SK-N-SH (cell line): ENCODE data around the gene ATP5F1D. TPM values are rescaled to one million over a fixed set of nuclear protein-coding genes. Genes with fewer than 3 reads are reported as not detected.

Experiments used
- CTCF ChIA-PET: fragments of 300-600, 350-600 bp; formaldehyde crosslinking; extraction: SDS; loops from one replicate; lab custom pipeline; 2021; lab: Yijun Ruan, JAX
- POLR2A ChIA-PET: fragments of 350-600 bp; sonication (Branson Sonifier 250); formaldehyde crosslinking; extraction: SDS; loops from one replicate; lab custom pipeline; 2020; ENCODE audit warnings: antibody characterized with exemption, inconsistent platforms; lab: Yijun Ruan, JAX
- DNase-seq: peaks from one replicate; pipeline ENCODE4 v3.0.0; 2012
- H2AFZ ChIP-seq: fragments of 200-600 bp; sonication (generic); 2 replicates; pipeline ENCODE4 v1.8.1; 2016; ENCODE audit warnings: antibody characterized with exemption, mild to moderate bottlenecking, low read depth
- H3F3A ChIP-seq: fragments of 200-600 bp; sonication (generic); replicated peaks from 2 replicates; pipeline ENCODE3; 2016; ENCODE audit warnings: antibody characterized with exemption, mild to moderate bottlenecking; ENCODE audit not compliant: insufficient read depth
- H3K27ac ChIP-seq, 2 experiments: fragments of 200-500 bp in 1 of 2; fragments of 200-600 bp in 1 of 2; sonication (Bioruptor generic) in 1 of 2; sonication (generic), shearing (Covaris generic) in 1 of 2; 2 replicates each; pipeline versions ENCODE4 v1.5.1 to v1.6.1; 2014 to 2016; ENCODE audit warnings: low read depth in 2 of 2, inconsistent platforms in 1 of 2, low read length in 1 of 2, mild to moderate bottlenecking in 1 of 2, mixed read lengths in 1 of 2
- H3K27me3 ChIP-seq: fragments of 200-600 bp; sonication (generic), shearing (Covaris generic); 2 replicates; pipeline ENCODE4 v1.6.1; 2016; ENCODE audit warnings: mixed run types; ENCODE audit not compliant: insufficient read depth
- H3K36me3 ChIP-seq, 2 experiments: fragments of 200-500 bp in 1 of 2; fragments of 200-600 bp in 1 of 2; sonication (Bioruptor generic) in 1 of 2; sonication (generic) in 1 of 2; replicated peaks in 1 of 2; 2 replicates each; pipeline versions ENCODE3 to v1.5.1; 2014 to 2016; ENCODE audit warnings: low read length in 1 of 2, mild to moderate bottlenecking in 1 of 2; ENCODE audit not compliant: insufficient read depth in 2 of 2, control insufficient read depth in 1 of 2
- H3K4me1 ChIP-seq, 2 experiments: fragments of 200-500 bp in 1 of 2; fragments of 200-600 bp in 1 of 2; sonication (Bioruptor generic) in 1 of 2; sonication (generic), shearing (Covaris generic) in 1 of 2; 2 replicates each; pipeline versions ENCODE4 v1.5.1 to v1.6.1; 2014 to 2016; ENCODE audit warnings: low read depth in 1 of 2, low read length in 1 of 2, mixed run types in 1 of 2; ENCODE audit not compliant: insufficient read depth in 2 of 2, control insufficient read depth in 1 of 2
- H3K4me2 ChIP-seq: fragments of 200-600 bp; sonication (generic), shearing (Covaris generic); 2 replicates; pipeline ENCODE4 v1.6.1; 2017; ENCODE audit warnings: mixed run types
- H3K4me3 ChIP-seq, 2 experiments: fragments of 200-500 bp in 1 of 2; fragments of 200-600 bp in 1 of 2; sonication (Bioruptor generic) in 1 of 2; sonication (generic), shearing (Covaris generic) in 1 of 2; 2 replicates each; pipeline versions ENCODE4 v1.5.1 to v1.8.1; 2014 to 2016; ENCODE audit warnings: low read depth in 2 of 2, inconsistent platforms in 1 of 2, low read length in 1 of 2, mild to moderate bottlenecking in 1 of 2, mixed read lengths in 1 of 2, moderate library complexity in 1 of 2
- H3K79me2 ChIP-seq: fragments of 200-600 bp; sonication (generic); 2 replicates; pipeline ENCODE4 v1.8.1; 2017; ENCODE audit warnings: mild to moderate bottlenecking; ENCODE audit not compliant: insufficient read depth
- H3K9ac ChIP-seq: fragments of 200-600 bp; sonication (generic); 2 replicates; pipeline ENCODE4 v1.6.1; 2017; ENCODE audit warnings: mixed run types
- H3K9me2 ChIP-seq: fragments of 200-600 bp; sonication (generic); 2 replicates; pipeline ENCODE4 v1.6.1; 2017; ENCODE audit warnings: mixed run types
- H3K9me3 ChIP-seq: fragments of 200-600 bp; sonication (generic); 2 replicates; pipeline ENCODE4 v1.6.1; 2017; ENCODE audit warnings: mixed run types, mild to moderate bottlenecking, moderate library complexity
- H4K20me1 ChIP-seq: fragments of 200-600 bp; sonication (generic); 2 replicates; pipeline ENCODE4 v1.6.1; 2017; ENCODE audit warnings: mild to moderate bottlenecking, mixed run types; ENCODE audit not compliant: insufficient read depth
- ELF1 ChIP-seq: IDR thresholded peaks from 2 replicates; pipeline ENCODE4 v1.4.0; 2012
- EZH2phosphoT487 ChIP-seq: fragments of 200-600 bp; sonication (generic); IDR thresholded peaks from 2 replicates; pipeline ENCODE4 v1.6.1; 2017; ENCODE audit warnings: low read depth, mixed run types, mild to moderate bottlenecking, antibody characterized with exemption, moderate library complexity, borderline replicate concordance
- FOSL2 ChIP-seq: IDR thresholded peaks from 2 replicates; pipeline ENCODE4 v1.4.0; 2012; ENCODE audit warnings: low read depth, mild to moderate bottlenecking, moderate library complexity, borderline replicate concordance
- FOXJ3 ChIP-seq: sonication (generic); formaldehyde crosslinking; IDR thresholded peaks from 2 replicates; pipeline ENCODE4 v1.5.1; 2020; ENCODE audit warnings: mild to moderate bottlenecking, missing genetic modification reagents
- FOXM1 ChIP-seq: IDR thresholded peaks from 2 replicates; pipeline ENCODE4 v1.4.0; 2012; ENCODE audit warnings: low read depth, mild to moderate bottlenecking
- GABPA ChIP-seq: IDR thresholded peaks from 2 replicates; pipeline ENCODE4 v1.4.0; 2012; ENCODE audit warnings: low read depth, mild to moderate bottlenecking
- JUND ChIP-seq: IDR thresholded peaks from 2 replicates; pipeline ENCODE4 v1.4.0; 2012
- MXI1 ChIP-seq: IDR thresholded peaks from 2 replicates; pipeline ENCODE4 v1.6.1; 2012; ENCODE audit warnings: mild to moderate bottlenecking, low read depth, low read length, improper control_type of control experiment
- NFIC ChIP-seq: IDR thresholded peaks from 2 replicates; pipeline ENCODE4 v1.4.0; 2012; ENCODE audit warnings: borderline replicate concordance
- PBX3 ChIP-seq: IDR thresholded peaks from 2 replicates; pipeline ENCODE4; 2012
- RAD21 ChIP-seq: IDR thresholded peaks from 2 replicates; pipeline ENCODE4 v1.6.1; 2012; ENCODE audit warnings: mild to moderate bottlenecking, low read length
- RFX5 ChIP-seq: IDR thresholded peaks from 2 replicates; pipeline ENCODE4 v1.6.1; 2012; ENCODE audit warnings: mild to moderate bottlenecking, improper control_type of control experiment, low read length
- RXRA ChIP-seq: IDR thresholded peaks from 2 replicates; pipeline ENCODE4 v1.4.0; 2012; ENCODE audit warnings: low read depth, mild to moderate bottlenecking, borderline replicate concordance
- SIN3A ChIP-seq: IDR thresholded peaks from 2 replicates; pipeline ENCODE4 v1.6.1; 2012; ENCODE audit warnings: low read depth, mild to moderate bottlenecking, low read length, moderate library complexity, borderline replicate concordance
- SMC3 ChIP-seq: IDR thresholded peaks from 2 replicates; pipeline ENCODE4 v1.6.1; 2012; ENCODE audit warnings: low read depth, low read length, improper control_type of control experiment
- TAF1 ChIP-seq: IDR thresholded peaks from 2 replicates; pipeline ENCODE4 v1.6.1; 2012; ENCODE audit warnings: low read depth, mild to moderate bottlenecking, low read length, moderate library complexity, borderline replicate concordance
- TEAD4 ChIP-seq: IDR thresholded peaks from 2 replicates; pipeline ENCODE4 v1.4.0; 2012; ENCODE audit warnings: mild to moderate bottlenecking, borderline replicate concordance; ENCODE audit not compliant: insufficient read depth
- USF2 ChIP-seq: fragments of 150-350 bp; IDR thresholded peaks from 2 replicates; pipeline ENCODE4 v1.6.1; 2017; ENCODE audit warnings: antibody characterized with exemption, low read length, low read depth, borderline replicate concordance
- ZBTB33 ChIP-seq: IDR thresholded peaks from 2 replicates; pipeline ENCODE4 v1.4.0; 2012; ENCODE audit warnings: low read depth, borderline replicate concordance
- WGBS: methylation state at CpG from one replicate; pipeline ENCODE4 v1.1.6; 2017; ENCODE audit warnings: low lambda C conversion rate; 5-methylcytosine and 5-hydroxymethylcytosine counted together
- polyA plus RNA-seq, 3 experiments: library from polyadenylated mRNA; depleted of rRNA; stranded (reverse); fragments of >200 nt; gene quantifications; 2 replicates each; pipeline ENCODE4 v1.2.3, GENCODE V29; 2012

Gene ATP5F1D
- polyA plus RNA-seq, 1 of the 3 experiments (the other 2 are of a cell fraction) = 226 TPM

- TF ChIP-seq PBX3 = peak; percentile 47
- no peak for TF ChIP-seq SMC3
- no peak for TF ChIP-seq RFX5
- peak; percentile 49 for TF ChIP-seq ELF1
- no peak for TF ChIP-seq TAF1
- no peak for TF ChIP-seq FOXJ3 (CRISPR knock-in tag)
- TF ChIP-seq FOXM1 = no peak
- TF ChIP-seq RAD21 = no peak
- peak; percentile 68 for TF ChIP-seq NFIC
- no peak for TF ChIP-seq MXI1
- no peak for TF ChIP-seq USF2
- no peak for TF ChIP-seq TEAD4
- peak; percentile 37; the same call in 1 of the 2 replicates for TF ChIP-seq GABPA
These were observed 11.4 kb downstream of the ATP5F1D start (continued) for GRCh38 chr19:1252821-1253513.

GRCh38 chr19:1253514-1254080, 12.0 kb downstream of the ATP5F1D start:
- Histone ChIP-seq H2AFZ (no peak overlapping the region), H3K9me3 (no peaks in the 10 kb centered on the region), H3K79me2 (peaks cover 83% of the 10 kb centered on the region), H3K4me3 (peak overlapping the region; percentile 79 to 86), H4K20me1 (peaks cover 65% of the 10 kb centered on the region), H3K27ac (peak overlapping the region; percentile 95 to 99), H3K9ac (peak overlapping the region; percentile 98), H3K4me1 (peaks cover 20 to 38% of the 10 kb centered on the region in 2 experiments), H3K9me2 (no peaks in the 10 kb centered on the region), H3F3A (peaks cover 58% of the 10 kb centered on the region), H3K27me3 (no peaks in the 10 kb centered on the region), H3K36me3 (peaks cover 49 to 50% of the 10 kb centered on the region in 2 experiments), H3K4me2 (peak overlapping the region; percentile 99)
- no peak for DNase-seq
- 27% methylated on average over 10 of the region's 23 CpGs for WGBS
- CTCF ChIA-PET = interaction anchor here (1.0 to 18.6 kb wide), 6 partner anchors 9 to 140 kb away, joined by 3 to 594 read pairs (median 4); partner anchors contain the start of genes ATP5F1D and CIRBP
- no peak for TF ChIP-seq ZBTB33
- TF ChIP-seq TAF1 = no peak
- no peak for TF ChIP-seq EZH2phosphoT487
- TF ChIP-seq PBX3 = no peak
- TF ChIP-seq JUND = no peak
- TF ChIP-seq RXRA = 0 out of 2 replicates have a peak, but pooled peaks have one; percentile 0
- TF ChIP-seq FOSL2 = no peak
- TF ChIP-seq SIN3A = no peak
- POLR2A ChIA-PET = interaction anchor here (1.0 to 1.9 kb wide), 7 partner anchors 8 to 22 kb away, joined by 3 to 32 read pairs (median 7); partner anchors contain the start of genes ATP5F1D, CIRBP and FAM174C
